Measurements from ENCODE around the gene OR10A5.

DNA sequence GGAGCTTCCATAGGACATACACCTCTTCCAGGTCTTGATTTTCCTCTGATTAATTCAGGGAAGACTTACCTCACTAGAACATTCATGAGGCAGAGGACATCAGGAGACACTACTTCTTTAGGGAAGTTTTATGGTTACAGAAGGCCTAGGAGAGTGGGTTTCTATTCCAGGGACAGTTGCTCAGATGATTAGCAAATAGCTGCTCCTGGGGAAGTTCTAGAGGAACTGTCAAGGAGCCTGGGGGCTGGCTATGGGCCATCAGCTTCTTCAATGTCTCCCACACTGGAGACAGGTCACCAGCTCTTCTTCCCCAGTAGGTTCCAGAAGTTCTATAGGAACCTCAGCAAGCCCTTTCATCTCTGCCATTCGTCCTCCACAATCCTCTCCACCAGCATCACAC, 11.5 kb upstream of the OR10A5 start:
- TF ChIP-seq, protein P1, sequence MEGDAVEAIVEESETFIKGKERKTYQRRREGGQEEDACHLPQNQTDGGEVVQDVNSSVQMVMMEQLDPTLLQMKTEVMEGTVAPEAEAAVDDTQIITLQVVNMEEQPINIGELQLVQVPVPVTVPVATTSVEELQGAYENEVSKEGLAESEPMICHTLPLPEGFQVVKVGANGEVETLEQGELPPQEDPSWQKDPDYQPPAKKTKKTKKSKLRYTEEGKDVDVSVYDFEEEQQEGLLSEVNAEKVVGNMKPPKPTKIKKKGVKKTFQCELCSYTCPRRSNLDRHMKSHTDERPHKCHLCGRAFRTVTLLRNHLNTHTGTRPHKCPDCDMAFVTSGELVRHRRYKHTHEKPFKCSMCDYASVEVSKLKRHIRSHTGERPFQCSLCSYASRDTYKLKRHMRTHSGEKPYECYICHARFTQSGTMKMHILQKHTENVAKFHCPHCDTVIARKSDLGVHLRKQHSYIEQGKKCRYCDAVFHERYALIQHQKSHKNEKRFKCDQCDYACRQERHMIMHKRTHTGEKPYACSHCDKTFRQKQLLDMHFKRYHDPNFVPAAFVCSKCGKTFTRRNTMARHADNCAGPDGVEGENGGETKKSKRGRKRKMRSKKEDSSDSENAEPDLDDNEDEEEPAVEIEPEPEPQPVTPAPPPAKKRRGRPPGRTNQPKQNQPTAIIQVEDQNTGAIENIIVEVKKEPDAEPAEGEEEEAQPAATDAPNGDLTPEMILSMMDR (IDR thresholded peaks at IDR 0.05), result no peak
- no peak for TF ChIP-seq POLR2A (IDR thresholded peaks at IDR 0.05)
